Tibial nerve (tissue), 4 donors: Measurements from ENCODE around the gene ERFE. TPM values are rescaled to one million over a fixed set of nuclear protein-coding genes. Genes with fewer than 3 reads are reported as not detected.

Experiments used
- DNase-seq, 2 donors: peaks; one replicate each; pipeline ENCODE4 v3.0.0-alpha.2; 2019; ENCODE audit warnings: low spot score in 2 of 2
- H3K27ac ChIP-seq, 4 donors: fragments of 200-600 bp; sonication (generic) in 3 of 4; one replicate each; pipeline ENCODE4 v1.5.1; 2017 to 2019; ENCODE audit warnings: mild to moderate bottlenecking in 1 of 4
- H3K27me3 ChIP-seq, 2 donors: fragments of 200-600 bp; sonication (generic) in 1 of 2; one replicate each; pipeline versions ENCODE4 v1.5.1 to v1.6.0; 2017 to 2019
- H3K36me3 ChIP-seq, 3 donors: fragments of 200-600 bp; sonication (generic); one replicate each; pipeline ENCODE4 v1.5.1; 2018 to 2019
- H3K4me1 ChIP-seq, 4 donors: fragments of 200-600 bp; sonication (generic) in 3 of 4; one replicate each; pipeline ENCODE4 v1.5.1; 2017 to 2019
- H3K4me3 ChIP-seq, 4 donors: fragments of 200-600 bp; sonication (generic) in 3 of 4; one replicate each; pipeline ENCODE4 v1.5.1; 2017 to 2019; ENCODE audit warnings: mild to moderate bottlenecking in 1 of 4, moderate library complexity in 1 of 4
- H3K9me3 ChIP-seq, 4 donors: fragments of 200-600 bp; sonication (generic) in 3 of 4; one replicate each; pipeline ENCODE4 v1.5.1; 2017 to 2019
- EP300 ChIP-seq, 2 donors: sonication (generic); formaldehyde crosslinking; IDR thresholded peaks; one replicate each; pipeline ENCODE4 v1.6.1; 2017; ENCODE audit warnings: antibody characterized with exemption in 2 of 2, mild to moderate bottlenecking in 1 of 2
- POLR2A ChIP-seq, 2 donors: fragments of 450-650 bp; IDR thresholded peaks; one replicate each; pipeline ENCODE4 v1.6.1; 2017; ENCODE audit warnings: antibody characterized with exemption in 2 of 2, mild to moderate bottlenecking in 2 of 2, moderate library complexity in 2 of 2
- WGBS, 2 donors: methylation state at CpG; one replicate each; pipeline ENCODE4 v1.1.5; 2018; 5-methylcytosine and 5-hydroxymethylcytosine counted together
- total RNA-seq, 4 donors: library from RNA; depleted of rRNA; stranded (reverse); fragments of >200 nt; gene quantifications; one replicate each; pipeline ENCODE4 v1.1.0, GENCODE V29; 2016
- TF ChIP-seq, protein P1 (sequence below), 5 experiments: fragments of 200-600 bp in 3 of 5; fragments of 450-650 bp in 2 of 5; sonication (generic) in 3 of 5; IDR thresholded peaks; one replicate each; pipeline ENCODE4 v1.5.1; 2016 to 2019; ENCODE audit warnings: antibody characterized with exemption in 5 of 5, mild to moderate bottlenecking in 3 of 5, moderate library complexity in 2 of 5

ERFE gene
- total RNA-seq, 4 donors from 2014 or later, result not detected

DNA sequence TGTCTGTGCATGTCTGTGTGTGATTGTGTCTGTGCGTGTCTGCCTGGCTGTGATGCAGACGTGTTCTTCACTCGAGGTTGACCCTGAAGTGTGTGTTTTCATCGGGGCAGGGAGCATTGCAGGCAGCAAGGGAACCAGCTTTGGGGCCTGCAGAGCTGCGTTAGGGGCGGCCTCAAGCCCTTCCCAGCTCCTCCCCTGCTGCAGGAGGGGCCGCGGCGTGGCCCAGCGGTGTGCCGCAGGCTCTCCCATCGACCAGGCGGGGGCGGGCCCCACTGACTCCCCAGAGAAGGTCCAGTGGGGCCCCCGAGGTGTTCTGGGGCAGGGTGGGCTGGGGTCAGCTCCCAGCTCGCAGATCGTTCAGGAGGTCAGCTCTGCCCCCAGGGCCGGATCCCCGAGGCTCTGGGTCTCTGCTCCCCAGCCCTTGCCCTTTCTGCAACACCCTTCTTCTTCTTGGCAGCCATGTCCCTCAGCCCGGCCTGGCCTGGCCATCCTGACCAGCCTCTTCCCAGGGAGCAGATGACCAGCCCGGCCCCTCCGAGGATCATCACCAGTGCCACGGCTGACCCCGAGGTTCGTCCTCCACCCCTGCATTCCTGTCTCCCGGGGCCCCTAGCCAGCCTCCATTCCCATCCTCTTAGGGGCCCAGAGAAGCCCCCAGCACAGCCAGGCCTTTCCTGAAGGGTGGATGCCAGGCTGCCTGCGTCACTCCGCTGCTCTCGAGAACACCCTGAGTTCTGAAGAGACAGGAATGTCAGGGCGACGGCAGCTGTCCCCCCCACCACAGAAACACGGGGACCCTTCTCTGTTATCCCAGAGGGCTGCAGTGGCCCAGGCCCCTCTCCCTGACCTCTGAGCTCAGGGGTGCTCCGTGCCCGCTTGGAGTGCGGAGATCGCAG is 31.4 kb upstream of the ERFE start:
- H3K4me3 ChIP-seq, result peak overlapping the region in 1 of 4 donors; percentile 39
- TF ChIP-seq, protein P1, sequence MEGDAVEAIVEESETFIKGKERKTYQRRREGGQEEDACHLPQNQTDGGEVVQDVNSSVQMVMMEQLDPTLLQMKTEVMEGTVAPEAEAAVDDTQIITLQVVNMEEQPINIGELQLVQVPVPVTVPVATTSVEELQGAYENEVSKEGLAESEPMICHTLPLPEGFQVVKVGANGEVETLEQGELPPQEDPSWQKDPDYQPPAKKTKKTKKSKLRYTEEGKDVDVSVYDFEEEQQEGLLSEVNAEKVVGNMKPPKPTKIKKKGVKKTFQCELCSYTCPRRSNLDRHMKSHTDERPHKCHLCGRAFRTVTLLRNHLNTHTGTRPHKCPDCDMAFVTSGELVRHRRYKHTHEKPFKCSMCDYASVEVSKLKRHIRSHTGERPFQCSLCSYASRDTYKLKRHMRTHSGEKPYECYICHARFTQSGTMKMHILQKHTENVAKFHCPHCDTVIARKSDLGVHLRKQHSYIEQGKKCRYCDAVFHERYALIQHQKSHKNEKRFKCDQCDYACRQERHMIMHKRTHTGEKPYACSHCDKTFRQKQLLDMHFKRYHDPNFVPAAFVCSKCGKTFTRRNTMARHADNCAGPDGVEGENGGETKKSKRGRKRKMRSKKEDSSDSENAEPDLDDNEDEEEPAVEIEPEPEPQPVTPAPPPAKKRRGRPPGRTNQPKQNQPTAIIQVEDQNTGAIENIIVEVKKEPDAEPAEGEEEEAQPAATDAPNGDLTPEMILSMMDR (IDR thresholded peaks at IDR 0.05), result no peak
- no peak for TF ChIP-seq POLR2A (IDR thresholded peaks at IDR 0.05)
- TF ChIP-seq EP300 (IDR thresholded peaks at IDR 0.05), result no peak
- H3K27ac ChIP-seq, result no peak overlapping the region
- no peaks in the 10 kb centered on the region for H3K9me3 ChIP-seq
- DNase-seq, result no peak
- H3K36me3 ChIP-seq, result peaks cover 0 to 8% (median 0%) of the 10 kb centered on the region in 3 donors
- H3K27me3 ChIP-seq, result no peaks in the 10 kb centered on the region
- WGBS, 2 donors, result 41 to 48% methylated on average over 26 to 27 of the region's 36 CpGs
- H3K4me1 ChIP-seq, result peaks cover 0 to 13% (median 0%) of the 10 kb centered on the region in 4 donors

DNA sequence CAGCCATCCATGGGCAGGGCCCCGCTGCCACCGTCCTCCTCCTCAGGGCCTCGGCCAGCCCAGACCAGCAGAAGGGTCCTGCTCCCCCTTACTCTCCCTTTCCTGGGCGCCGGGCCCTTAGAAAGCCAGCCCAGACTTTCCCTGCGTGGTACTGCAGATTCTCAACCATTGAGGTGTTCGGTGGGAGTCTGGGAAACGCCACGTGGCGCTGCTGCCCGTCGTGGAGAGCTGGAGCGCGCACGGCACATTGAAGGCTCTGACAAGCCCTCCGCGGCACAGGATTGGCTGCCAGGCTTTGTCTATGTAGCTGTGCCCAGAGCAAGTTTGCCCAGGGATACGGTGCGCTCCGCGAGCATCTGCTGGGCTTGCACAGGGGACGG is 30.7 kb upstream of the ERFE start:
- no peak overlapping the region for H3K27ac ChIP-seq
- 93 to 95% methylated on average over 22 of the region's 22 CpGs for WGBS, 2 donors
- peaks cover 0 to 8% (median 0%) of the 10 kb centered on the region in 3 donors for H3K36me3 ChIP-seq
- no peak for DNase-seq
- H3K4me3 ChIP-seq, result no peak overlapping the region
- no peaks in the 10 kb centered on the region for H3K9me3 ChIP-seq
- TF ChIP-seq, protein P1 (IDR thresholded peaks at IDR 0.05), result no peak
- no peak for TF ChIP-seq POLR2A (IDR thresholded peaks at IDR 0.05)
- no peak for TF ChIP-seq EP300 (IDR thresholded peaks at IDR 0.05)
- H3K4me1 ChIP-seq, result peaks cover 0 to 13% (median 0%) of the 10 kb centered on the region in 4 donors
- no peaks in the 10 kb centered on the region for H3K27me3 ChIP-seq

DNA sequence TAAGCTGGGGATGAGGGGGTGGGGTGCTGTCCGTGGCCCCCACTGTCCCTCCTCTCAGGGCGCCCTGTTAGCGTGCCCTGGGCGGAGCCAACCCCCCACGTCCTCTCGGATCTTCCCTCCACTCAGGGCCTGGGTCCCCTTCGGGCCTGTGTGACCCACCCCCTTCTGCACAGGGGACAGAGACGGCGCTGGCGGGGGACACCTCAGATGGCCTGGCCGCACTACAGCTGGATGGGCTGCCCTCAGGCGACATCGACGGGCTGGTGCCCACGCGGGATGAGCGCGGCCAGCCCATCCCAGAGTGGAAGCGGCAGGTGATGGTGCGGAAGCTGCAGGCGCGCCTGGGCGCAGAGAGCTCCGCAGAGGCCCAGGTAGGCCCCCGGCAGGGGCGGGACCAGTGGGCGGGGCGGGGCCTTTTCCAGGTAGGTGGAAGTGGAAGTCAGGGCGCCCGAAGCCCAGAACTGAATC is 30.2 kb upstream of the ERFE start:
- H3K4me1 ChIP-seq, result peaks cover 0 to 13% (median 0%) of the 10 kb centered on the region in 4 donors
- no peaks in the 10 kb centered on the region for H3K9me3 ChIP-seq
- no peak for DNase-seq
- peaks cover 0 to 8% (median 0%) of the 10 kb centered on the region in 3 donors for H3K36me3 ChIP-seq
- no peak overlapping the region for H3K4me3 ChIP-seq
- TF ChIP-seq, protein P1 (IDR thresholded peaks at IDR 0.05), result no peak
- TF ChIP-seq EP300 (IDR thresholded peaks at IDR 0.05) (no peak), POLR2A (IDR thresholded peaks at IDR 0.05) (no peak)
- no peaks in the 10 kb centered on the region for H3K27me3 ChIP-seq
- no peak overlapping the region for H3K27ac ChIP-seq
- 75 to 84% methylated on average over 14 to 15 of the region's 30 CpGs for WGBS, 2 donors

DNA sequence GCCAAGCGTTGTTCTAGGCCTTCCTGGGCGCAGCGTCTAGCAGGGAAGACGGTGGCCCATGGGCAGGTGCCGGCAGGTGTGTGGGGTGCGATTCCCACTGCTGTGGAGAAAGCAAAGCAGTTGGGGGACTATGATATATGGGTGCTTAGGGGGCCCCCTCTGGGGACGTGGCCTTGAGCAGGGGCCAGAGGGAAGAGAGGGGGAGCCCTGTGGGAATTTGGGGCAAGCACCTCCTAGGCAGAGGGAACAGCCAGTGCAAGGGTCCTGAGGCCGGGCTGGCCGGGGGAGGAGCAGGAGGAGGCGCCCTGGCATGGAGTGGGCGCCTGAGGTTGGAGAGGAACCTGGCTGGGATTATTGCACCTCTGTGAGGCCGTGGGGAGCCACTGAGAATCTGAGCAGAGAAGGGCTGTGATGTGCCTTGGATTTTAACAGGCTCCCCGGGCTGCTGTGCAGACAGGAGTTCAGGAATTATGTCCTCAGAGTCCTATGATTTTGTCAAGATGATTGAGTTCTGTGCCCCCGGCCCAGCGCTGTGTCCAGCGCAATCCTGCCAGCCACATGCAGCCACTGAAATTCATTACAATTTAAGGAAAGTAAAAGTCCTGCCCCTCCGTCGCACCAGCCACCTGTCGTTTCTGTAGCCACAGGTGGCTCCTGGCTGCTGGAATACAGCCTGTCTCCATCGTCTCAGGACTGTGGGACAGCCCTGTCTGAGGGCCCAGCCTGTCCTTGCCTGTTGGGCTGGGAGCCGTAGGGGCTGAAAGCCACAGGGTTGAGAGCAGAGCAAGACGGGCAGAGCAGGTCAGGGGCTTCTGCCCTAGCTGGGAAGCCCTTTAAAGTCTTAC is 29.4 kb upstream of the ERFE start:
- 86 to 89% methylated on average over 21 to 22 of the region's 22 CpGs for WGBS, 2 donors
- Histone ChIP-seq H3K9me3 (no peaks in the 10 kb centered on the region), H3K27ac (no peak overlapping the region), H3K36me3 (peaks cover 0 to 8% (median 0%) of the 10 kb centered on the region in 3 donors), H3K4me3 (no peak overlapping the region), H3K4me1 (peaks cover 0 to 13% (median 0%) of the 10 kb centered on the region in 4 donors), H3K27me3 (no peaks in the 10 kb centered on the region)
- DNase-seq, result no peak
- TF ChIP-seq POLR2A (IDR thresholded peaks at IDR 0.05), result no peak
- TF ChIP-seq, protein P1 (IDR thresholded peaks at IDR 0.05), result no peak
- TF ChIP-seq EP300 (IDR thresholded peaks at IDR 0.05), result no peak
